Activated T-helper 1 cell treated with anti-CD3 and anti-CD28 coated beads, Interleukin-2, amount 50 U/mL, for 16 hours (primary cell): ENCODE results near the gene TUBB4B.

Experiments
- DNase-seq, 2 donors: peaks; one replicate each; pipeline ENCODE4 v3.0.0-alpha.2; 2020; ENCODE audit warnings: low read depth in 1 of 2, low spot score in 1 of 2

TUBB4B gene

GRCh38 chr9:137270929-137271695 is 30.0 kb downstream of the TUBB4B start:
- no peak for DNase-seq

GRCh38 chr9:137271696-137272076 is 30.6 kb downstream of the TUBB4B start:
- no peak for DNase-seq

GRCh38 chr9:137272241-137273094 is 31.4 kb downstream of the TUBB4B start:
- no peak for DNase-seq

- DNase-seq, result no peak
Measured at GRCh38 chr9:137273095-137273490, 32.0 kb downstream of the TUBB4B start.

- no peak for DNase-seq
Measured at GRCh38 chr9:137273611-137274320, 32.7 kb downstream of the TUBB4B start.

- DNase-seq, result no peak
Measured at GRCh38 chr9:137275203-137275587, 34.1 kb downstream of the TUBB4B start.

- no peak for DNase-seq
Measured at GRCh38 chr9:137275588-137276472, 34.7 kb downstream of the TUBB4B start.

- DNase-seq, result no peak
Measured at GRCh38 chr9:137276473-137277328, 35.6 kb downstream of the TUBB4B start.

GRCh38 chr9:137277329-137278041 is 36.4 kb downstream of the TUBB4B start, which contains the start of gene TOR4A:
Gene TOR4A (plus strand): TSS chr9:137277726. CDS start chr9:137278690, 964 bp downstream.
- no peak for DNase-seq

- DNase-seq, result no peak
Measured at GRCh38 chr9:137278061-137278701, 37.1 kb downstream of the TUBB4B start.

GRCh38 chr9:137278721-137279711 is 37.9 kb downstream of the TUBB4B start:
- no peak for DNase-seq

GRCh38 chr9:137279741-137280473 is 38.8 kb downstream of the TUBB4B start:
- DNase-seq, result no peak

GRCh38 chr9:137280474-137281344 is 39.6 kb downstream of the TUBB4B start:
- no peak for DNase-seq

- DNase-seq, result no peak
Measured at GRCh38 chr9:137281345-137282116, 40.4 kb downstream of the TUBB4B start.

GRCh38 chr9:137286975-137287383 is 45.9 kb downstream of the TUBB4B start:
- no peak for DNase-seq
